Calu3 (cell line): Measurements from ENCODE around the gene RASAL3. TPM values are rescaled to one million over a fixed set of nuclear protein-coding genes. Genes with fewer than 3 reads are reported as not detected.

ENCODE experiments used
- BruUV-seq: library from RNA; stranded (reverse); fragments of 400-500 nt; replicated peaks from 2 replicates; lab custom pipeline; 2021; lab: Mats Ljungman, UMichigan
- CTCF ChIA-PET: fragments of 300-600 bp; sonication (Branson Sonifier 250); formaldehyde crosslinking; loops from one replicate; lab custom pipeline; 2022; ENCODE audit warnings: antibody characterized with exemption; lab: Charles Lee
- DNase-seq: peaks from one replicate; pipeline ENCODE4 v3.0.0; 2022
- H3K27ac Mint-ChIP-seq: one replicate; pipeline ENCODE4 v1.8.0; 2022; ENCODE audit warnings: mixed read lengths; ENCODE audit not compliant: unreplicated experiment
- H3K27me3 Mint-ChIP-seq: one replicate; pipeline ENCODE4 v1.8.0; 2022; ENCODE audit warnings: mixed read lengths; ENCODE audit not compliant: unreplicated experiment
- H3K36me3 Mint-ChIP-seq: one replicate; pipeline ENCODE4 v1.8.0; 2022; ENCODE audit warnings: mild to moderate bottlenecking, moderate library complexity, mixed read lengths; ENCODE audit not compliant: insufficient read depth, unreplicated experiment
- H3K4me1 Mint-ChIP-seq: one replicate; pipeline ENCODE4 v1.8.0; 2022; ENCODE audit warnings: mild to moderate bottlenecking, low read depth, mixed read lengths; ENCODE audit not compliant: unreplicated experiment
- H3K4me3 Mint-ChIP-seq: one replicate; pipeline ENCODE4 v1.8.0; 2022; ENCODE audit warnings: mild to moderate bottlenecking, low read depth, moderate library complexity, mixed read lengths; ENCODE audit not compliant: unreplicated experiment
- H3K9me3 Mint-ChIP-seq: one replicate; pipeline ENCODE4 v1.8.0; 2022; ENCODE audit warnings: low read depth, mixed read lengths; ENCODE audit not compliant: unreplicated experiment
- intact Hi-C: fragments of 100-400 bp; cut with micrococcal nuclease; formaldehyde crosslinking; loops from one replicate; pipeline ENCODE4 v1.10.0; 2022; ENCODE audit not compliant: unreplicated experiment
- total RNA-seq: library from RNA; stranded (reverse); gene quantifications from 2 replicates; pipeline ENCODE4 v1.2.3, GENCODE V29; 2022
- TF ChIP-seq, protein P1 (sequence below): fragments of 200-600 bp; IDR thresholded peaks from one replicate; pipeline ENCODE4 v1.8.0; 2022; ENCODE audit warnings: antibody characterized with exemption; ENCODE audit not compliant: unreplicated experiment

The RASAL3 gene
- total RNA-seq, 1 experiment from 2014 or later, result not detected

DNA sequence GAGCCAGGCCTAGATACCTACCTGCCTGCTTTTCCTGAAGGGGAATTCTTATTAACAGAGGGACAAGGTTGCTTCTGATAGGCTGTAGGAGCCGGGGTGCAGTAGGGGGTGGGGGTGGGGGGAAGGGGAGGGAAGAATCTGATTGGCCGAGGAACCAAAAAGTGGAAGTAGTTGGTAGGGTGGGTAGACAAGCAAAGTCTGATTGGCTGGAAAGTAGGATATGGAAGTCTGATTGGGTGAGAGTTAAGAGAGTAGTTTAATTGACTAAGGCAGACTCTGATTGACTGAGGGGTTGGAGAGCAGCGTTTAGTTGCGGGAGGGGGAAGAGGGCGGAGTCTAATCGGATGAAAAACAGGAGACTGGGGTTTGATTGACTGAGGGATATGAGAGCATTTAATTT, 34.6 kb upstream of the RASAL3 start:
- CTCF ChIA-PET, result no interaction called here
- Mint-ChIP-seq H3K27ac (no peak overlapping the region), H3K27me3 (peaks cover 47% of the 10 kb centered on the region), H3K4me1 (peaks cover 6% of the 10 kb centered on the region), H3K36me3 (no peaks in the 10 kb centered on the region), H3K4me3 (no peak overlapping the region), H3K9me3 (no peaks in the 10 kb centered on the region)
- DNase-seq, result no peak
- no TSS peak for BruUV-seq
- TF ChIP-seq, protein P1, sequence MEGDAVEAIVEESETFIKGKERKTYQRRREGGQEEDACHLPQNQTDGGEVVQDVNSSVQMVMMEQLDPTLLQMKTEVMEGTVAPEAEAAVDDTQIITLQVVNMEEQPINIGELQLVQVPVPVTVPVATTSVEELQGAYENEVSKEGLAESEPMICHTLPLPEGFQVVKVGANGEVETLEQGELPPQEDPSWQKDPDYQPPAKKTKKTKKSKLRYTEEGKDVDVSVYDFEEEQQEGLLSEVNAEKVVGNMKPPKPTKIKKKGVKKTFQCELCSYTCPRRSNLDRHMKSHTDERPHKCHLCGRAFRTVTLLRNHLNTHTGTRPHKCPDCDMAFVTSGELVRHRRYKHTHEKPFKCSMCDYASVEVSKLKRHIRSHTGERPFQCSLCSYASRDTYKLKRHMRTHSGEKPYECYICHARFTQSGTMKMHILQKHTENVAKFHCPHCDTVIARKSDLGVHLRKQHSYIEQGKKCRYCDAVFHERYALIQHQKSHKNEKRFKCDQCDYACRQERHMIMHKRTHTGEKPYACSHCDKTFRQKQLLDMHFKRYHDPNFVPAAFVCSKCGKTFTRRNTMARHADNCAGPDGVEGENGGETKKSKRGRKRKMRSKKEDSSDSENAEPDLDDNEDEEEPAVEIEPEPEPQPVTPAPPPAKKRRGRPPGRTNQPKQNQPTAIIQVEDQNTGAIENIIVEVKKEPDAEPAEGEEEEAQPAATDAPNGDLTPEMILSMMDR, result no peak
- intact Hi-C loops, result no loop called here

DNA sequence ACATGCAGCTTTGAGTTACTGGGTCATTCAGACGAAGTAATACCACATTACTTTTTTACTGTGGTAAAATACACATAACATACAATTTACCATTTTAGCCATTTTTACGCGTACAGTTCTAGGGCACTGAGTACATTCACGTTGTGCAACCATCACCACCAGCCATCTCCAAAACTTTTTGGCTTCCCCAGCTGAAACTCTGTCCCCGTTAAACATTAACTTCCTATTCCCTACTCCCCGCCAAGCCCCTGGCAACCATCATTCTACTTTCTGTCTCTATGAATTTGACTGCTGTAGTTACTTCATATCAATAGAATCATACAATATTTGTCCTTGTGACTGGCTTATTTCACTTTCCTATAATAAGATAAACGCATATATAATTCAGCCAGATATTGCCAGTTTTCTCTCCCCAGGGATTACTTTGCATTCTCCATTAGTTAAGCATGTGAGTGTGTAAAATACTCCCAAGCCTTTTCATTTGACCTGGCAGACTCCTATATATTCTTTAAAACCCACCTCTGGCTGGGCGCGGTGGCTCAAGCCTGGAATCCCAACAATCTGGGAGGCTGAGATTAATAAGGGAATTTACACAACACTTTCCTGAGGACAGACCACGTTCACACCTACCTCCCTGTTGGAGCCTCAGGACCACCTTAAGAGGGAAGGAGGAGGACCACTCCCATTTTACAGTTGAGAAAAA, 34.0 kb upstream of the RASAL3 start:
- BruUV-seq, result no TSS peak
- no peak for DNase-seq
- H3K36me3 Mint-ChIP-seq, result no peaks in the 10 kb centered on the region
- TF ChIP-seq, protein P1, result no peak
- no peak overlapping the region for H3K27ac Mint-ChIP-seq
- H3K9me3 Mint-ChIP-seq, result no peaks in the 10 kb centered on the region
- no peak overlapping the region for H3K4me3 Mint-ChIP-seq
- intact Hi-C loops, result no loop called here
- peaks cover 6% of the 10 kb centered on the region for H3K4me1 Mint-ChIP-seq
- CTCF ChIA-PET, result no interaction called here
- H3K27me3 Mint-ChIP-seq, result peaks cover 47% of the 10 kb centered on the region

DNA sequence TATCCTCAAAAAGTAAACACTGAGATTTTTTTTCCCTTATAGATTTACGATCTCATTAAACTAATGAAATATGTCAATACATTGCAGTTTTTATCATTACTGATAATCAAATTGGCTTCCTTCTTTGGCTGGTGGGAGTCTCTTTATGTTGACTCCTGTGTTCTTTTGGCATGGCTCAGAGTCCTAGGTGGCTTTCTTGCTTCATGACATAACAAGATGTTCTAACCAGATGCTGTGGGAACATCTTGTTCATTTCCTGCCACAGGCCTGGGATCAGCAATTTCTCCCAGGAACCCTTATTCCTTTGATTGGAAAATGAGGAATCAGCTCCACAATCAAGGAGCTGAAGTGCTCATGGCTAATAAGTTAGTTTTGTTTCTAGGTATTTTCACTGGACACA, 30.8 kb upstream of the RASAL3 start:
- CTCF ChIA-PET, result no interaction called here
- intact Hi-C loops, result no loop called here
- no TSS peak for BruUV-seq
- peaks cover 6% of the 10 kb centered on the region for H3K4me1 Mint-ChIP-seq
- no peak overlapping the region for H3K27ac Mint-ChIP-seq
- DNase-seq, result no peak
- TF ChIP-seq, protein P1, result no peak
- H3K27me3 Mint-ChIP-seq, result peaks cover 37% of the 10 kb centered on the region
- no peaks in the 10 kb centered on the region for H3K9me3 Mint-ChIP-seq
- no peak overlapping the region for H3K4me3 Mint-ChIP-seq
- H3K36me3 Mint-ChIP-seq, result no peaks in the 10 kb centered on the region

DNA sequence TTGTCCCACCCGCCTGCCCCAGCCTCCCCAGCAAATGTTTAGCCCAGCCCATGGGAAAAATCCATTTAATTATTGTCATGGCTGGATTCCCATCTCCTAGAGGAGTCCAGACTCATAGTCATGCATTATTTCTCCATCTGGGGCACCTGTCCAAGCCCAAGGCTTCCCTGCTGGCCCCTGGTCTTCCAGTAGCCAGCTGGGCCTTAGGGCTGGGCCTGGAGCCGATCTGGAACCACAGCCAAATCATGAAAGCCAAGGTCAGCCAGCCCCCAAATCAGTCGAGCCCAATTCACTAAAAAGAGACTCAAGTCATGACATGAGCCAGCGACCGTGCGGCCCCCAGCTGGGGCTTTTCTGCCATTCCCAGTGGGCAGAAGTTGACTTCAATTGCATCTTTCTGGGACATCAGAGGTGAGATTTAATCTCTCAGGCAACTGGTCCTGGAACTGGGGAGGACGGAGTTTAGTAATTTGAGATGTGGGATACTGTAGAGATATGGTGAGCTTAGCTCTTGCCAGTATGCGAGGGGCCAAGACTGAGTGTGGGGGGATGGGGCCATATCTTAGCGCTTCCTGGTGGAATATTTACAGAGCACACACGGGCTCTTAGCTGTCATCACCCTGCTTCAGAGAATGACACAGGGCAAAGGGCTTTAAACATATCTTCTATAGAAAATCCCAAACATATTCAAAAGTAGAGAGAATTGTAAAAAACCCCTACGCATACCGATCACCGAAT, 24.3 kb upstream of the RASAL3 start:
- no peak overlapping the region for H3K4me3 Mint-ChIP-seq
- DNase-seq, result no peak
- intact Hi-C loops, result no loop called here
- no peaks in the 10 kb centered on the region for H3K9me3 Mint-ChIP-seq
- BruUV-seq, result no TSS peak
- TF ChIP-seq, protein P1, result no peak
- CTCF ChIA-PET, result no interaction called here
- no peaks in the 10 kb centered on the region for H3K4me1 Mint-ChIP-seq
- peaks cover 13% of the 10 kb centered on the region for H3K27me3 Mint-ChIP-seq
- H3K27ac Mint-ChIP-seq, result no peak overlapping the region
- no peaks in the 10 kb centered on the region for H3K36me3 Mint-ChIP-seq
